Uterus (tissue), 4 donors: ENCODE data around the gene CDT1. TPM values are rescaled to one million over a fixed set of nuclear protein-coding genes. Genes with fewer than 3 reads are reported as not detected.

Source experiments
- DNase-seq, 2 donors: peaks; one replicate each; pipeline ENCODE4 v3.0.0-alpha.2; 2019 to 2020
- H3K27ac ChIP-seq, 2 donors: fragments of 200-600 bp; sonication (generic); 1 replicate in 1 of 2; 2 replicates in 1 of 2; pipeline ENCODE4 v1.5.1; 2016 to 2018
- H3K27me3 ChIP-seq, 2 donors: fragments of 200-600 bp; sonication (generic); one replicate each; pipeline ENCODE4 v1.5.1; 2018 to 2019; ENCODE audit warnings: control low read depth in 1 of 2
- H3K36me3 ChIP-seq, 2 donors: fragments of 200-600 bp; sonication (generic); one replicate each; pipeline ENCODE4 v1.5.1; 2019; ENCODE audit warnings: control low read depth in 1 of 2
- H3K4me1 ChIP-seq, 2 donors: fragments of 200-600 bp; sonication (generic); one replicate each; pipeline ENCODE4 v1.5.1; 2018 to 2019; ENCODE audit warnings: control low read depth in 1 of 2
- H3K4me3 ChIP-seq, 2 donors: fragments of 200-600 bp; sonication (generic); 1 replicate in 1 of 2; 2 replicates in 1 of 2; pipeline ENCODE4 v1.5.1; 2018 to 2019; ENCODE audit warnings: mild to moderate bottlenecking in 1 of 2
- H3K9me3 ChIP-seq, 2 donors: fragments of 200-600 bp; sonication (generic); one replicate each; pipeline ENCODE4 v1.5.1; 2019; ENCODE audit warnings: control low read depth in 1 of 2
- CTCF ChIP-seq, 4 experiments: fragments of 200-600 bp in 2 of 4; fragments of 450-650 bp in 2 of 4; sonication (generic) in 2 of 4; IDR thresholded peaks; one replicate each; pipeline ENCODE4 v1.5.1; 2016 to 2019; ENCODE audit warnings: antibody characterized with exemption in 4 of 4, mild to moderate bottlenecking in 2 of 4, moderate library complexity in 1 of 4
- POLR2A ChIP-seq, 2 donors: fragments of 450-650 bp; IDR thresholded peaks; one replicate each; pipeline ENCODE4 v1.6.1; 2016; ENCODE audit warnings: antibody characterized with exemption in 2 of 2, mild to moderate bottlenecking in 1 of 2, moderate library complexity in 1 of 2
- intact Hi-C: fragments of 100-400 bp; cut with DNase I; formaldehyde crosslinking; loops from one replicate; pipeline ENCODE4 v1.15.1; 2023; ENCODE audit warnings: low total_unique reads
- total RNA-seq, 4 donors: library from RNA; depleted of rRNA in 3 of 4; stranded (reverse); fragments of >200 nt in 3 of 4; gene quantifications; one replicate each; pipeline versions ENCODE4 v1.1.0 to v1.2.4, GENCODE V29; 2014 to 2023
- donor health status: DM: yes; HTN: yes; CAD: no.

The CDT1 gene
- total RNA-seq, 4 donors from 2014 or later: 0.34 to 6.6 TPM; not detected in 2

GRCh38 chr16:88815901-88816589 lies 12.5 kb downstream of the CDT1 start:
- Histone ChIP-seq H3K27ac (no peak overlapping the region), H3K4me3 (no peak overlapping the region), H3K4me1 (peaks cover 0 to 8% of the 10 kb centered on the region in 2 donors), H3K36me3 (no peaks in the 10 kb centered on the region), H3K9me3 (no peaks in the 10 kb centered on the region), H3K27me3 (no peaks in the 10 kb centered on the region)
- intact Hi-C loops: no loop called here
- TF ChIP-seq POLR2A (IDR thresholded peaks at IDR 0.05): no peak
- TF ChIP-seq CTCF (IDR thresholded peaks at IDR 0.05): peak; percentile 31 to 63 (median 52)
- no peak for DNase-seq

DNA sequence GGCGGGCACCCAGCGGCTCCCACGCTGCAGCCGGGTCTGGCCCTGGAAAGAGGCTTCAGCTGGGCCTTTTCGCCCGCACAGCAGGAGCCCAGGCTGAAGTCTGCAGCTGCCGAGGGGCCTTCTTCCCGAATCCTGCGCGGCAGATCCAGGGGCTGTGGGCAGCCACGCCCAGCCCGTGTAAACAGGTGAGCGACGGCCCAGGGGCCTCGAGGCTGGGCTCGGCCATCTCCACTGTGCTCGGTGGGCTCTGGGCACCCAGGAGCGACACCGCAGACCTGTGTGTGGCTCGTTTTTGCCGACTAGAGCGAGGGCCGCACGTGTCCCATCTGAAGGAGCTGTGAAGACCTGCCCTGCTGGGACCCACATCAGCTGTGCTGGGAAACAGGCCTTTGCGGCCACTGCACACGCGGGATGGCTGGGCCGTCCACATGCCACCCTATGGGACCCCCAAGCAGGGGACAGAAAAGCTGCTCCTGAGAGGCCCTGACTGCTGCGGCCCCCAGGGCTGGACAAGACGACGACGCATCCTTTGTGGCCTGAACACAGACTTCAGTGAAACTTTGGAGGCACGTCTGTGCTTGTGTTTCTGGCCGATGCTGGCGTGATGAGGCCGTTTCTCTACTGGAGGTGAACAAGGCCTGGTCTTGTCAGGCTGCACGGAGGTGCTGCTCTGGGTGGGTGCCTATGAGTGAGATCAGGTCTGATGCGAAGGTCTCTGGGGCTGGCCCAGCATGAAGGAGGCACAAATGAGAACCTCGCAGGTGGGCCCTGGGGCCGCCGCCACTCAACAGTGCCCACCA lies 13.3 kb downstream of the CDT1 start:
- no peak overlapping the region for H3K27ac ChIP-seq
- no peaks in the 10 kb centered on the region for H3K36me3 ChIP-seq
- intact Hi-C loops: no loop called here
- H3K27me3 ChIP-seq: no peaks in the 10 kb centered on the region
- H3K4me3 ChIP-seq: no peak overlapping the region
- H3K4me1 ChIP-seq: peaks cover 0 to 6% of the 10 kb centered on the region in 2 donors
- TF ChIP-seq POLR2A (IDR thresholded peaks at IDR 0.05) (no peak), CTCF (IDR thresholded peaks at IDR 0.05) (no peak)
- H3K9me3 ChIP-seq: no peaks in the 10 kb centered on the region
- DNase-seq: no peak

- intact Hi-C loops: no loop called here
- Histone ChIP-seq H3K36me3 (no peaks in the 10 kb centered on the region), H3K4me1 (no peaks in the 10 kb centered on the region), H3K27me3 (no peaks in the 10 kb centered on the region), H3K9me3 (no peaks in the 10 kb centered on the region), H3K27ac (no peak overlapping the region), H3K4me3 (no peak overlapping the region)
- no peak for TF ChIP-seq CTCF (IDR thresholded peaks at IDR 0.05)
- no peak for TF ChIP-seq POLR2A (IDR thresholded peaks at IDR 0.05)
- DNase-seq: no peak
Measured at GRCh38 chr16:88817785-88818574, 14.4 kb downstream of the CDT1 start.

DNA sequence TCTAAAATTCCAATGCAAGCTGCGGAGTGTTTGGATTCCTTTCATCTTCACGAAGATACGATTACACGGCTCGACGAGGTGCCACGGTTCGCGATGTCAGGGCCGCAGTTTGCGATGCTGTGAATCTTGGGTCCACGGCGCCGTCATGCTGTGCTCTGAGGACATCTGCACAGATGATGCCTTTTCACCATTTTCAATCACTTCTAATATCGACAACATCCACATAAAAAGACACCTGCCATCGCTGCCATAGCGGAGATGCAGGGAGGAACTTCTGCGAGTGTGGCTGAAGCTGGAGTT lies 14.9 kb downstream of the CDT1 start:
- TF ChIP-seq CTCF (IDR thresholded peaks at IDR 0.05) (no peak), POLR2A (IDR thresholded peaks at IDR 0.05) (no peak)
- intact Hi-C loops: no loop called here
- no peaks in the 10 kb centered on the region for H3K9me3 ChIP-seq
- no peaks in the 10 kb centered on the region for H3K4me1 ChIP-seq
- no peaks in the 10 kb centered on the region for H3K36me3 ChIP-seq
- no peak overlapping the region for H3K4me3 ChIP-seq
- no peak overlapping the region for H3K27ac ChIP-seq
- no peaks in the 10 kb centered on the region for H3K27me3 ChIP-seq
- DNase-seq: no peak

DNA sequence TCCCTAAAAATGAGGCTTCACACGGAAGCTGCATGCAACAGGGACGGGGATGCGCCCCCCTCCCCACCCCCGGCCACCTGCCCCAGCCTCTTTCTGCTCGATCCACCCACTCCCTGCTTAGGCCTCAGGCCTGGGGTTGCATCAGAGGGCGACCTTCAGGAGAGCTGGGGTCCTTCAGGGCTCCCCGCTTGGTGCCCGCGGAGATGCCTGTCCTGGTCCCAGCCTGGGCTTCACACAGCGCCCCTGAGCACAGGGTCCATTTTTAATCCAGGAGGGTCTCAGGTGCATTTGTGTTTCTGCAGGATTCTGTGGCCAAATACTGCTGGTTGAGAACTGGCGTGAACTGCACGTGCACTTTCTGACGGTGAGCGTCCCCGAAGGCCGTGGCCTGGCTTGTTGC lies 15.5 kb downstream of the CDT1 start:
- Histone ChIP-seq H3K9me3 (no peaks in the 10 kb centered on the region), H3K4me3 (no peak overlapping the region), H3K4me1 (no peaks in the 10 kb centered on the region), H3K27ac (no peak overlapping the region), H3K27me3 (no peaks in the 10 kb centered on the region), H3K36me3 (no peaks in the 10 kb centered on the region)
- no peak for DNase-seq
- TF ChIP-seq CTCF (IDR thresholded peaks at IDR 0.05) (no peak), POLR2A (IDR thresholded peaks at IDR 0.05) (no peak)
- intact Hi-C loops: no loop called here
